SK-N-SH (cell line): Measurements from ENCODE around the gene FYB1. TPM values are rescaled to one million over a fixed set of nuclear protein-coding genes. Genes with fewer than 3 reads are reported as not detected.

ENCODE experiments used
- CTCF ChIA-PET: fragments of 300-600, 350-600 bp; formaldehyde crosslinking; extraction: SDS; loops from one replicate; lab custom pipeline; 2021; lab: Yijun Ruan, JAX
- POLR2A ChIA-PET: fragments of 350-600 bp; sonication (Branson Sonifier 250); formaldehyde crosslinking; extraction: SDS; loops from one replicate; lab custom pipeline; 2020; ENCODE audit warnings: antibody characterized with exemption, inconsistent platforms; lab: Yijun Ruan, JAX
- DNase-seq: peaks from one replicate; pipeline ENCODE4 v3.0.0; 2012
- H2AFZ ChIP-seq: fragments of 200-600 bp; sonication (generic); 2 replicates; pipeline ENCODE4 v1.8.1; 2016; ENCODE audit warnings: antibody characterized with exemption, mild to moderate bottlenecking, low read depth
- H3F3A ChIP-seq: fragments of 200-600 bp; sonication (generic); replicated peaks from 2 replicates; pipeline ENCODE3; 2016; ENCODE audit warnings: antibody characterized with exemption, mild to moderate bottlenecking; ENCODE audit not compliant: insufficient read depth
- H3K27ac ChIP-seq, 2 experiments: fragments of 200-500 bp in 1 of 2; fragments of 200-600 bp in 1 of 2; sonication (Bioruptor generic) in 1 of 2; sonication (generic), shearing (Covaris generic) in 1 of 2; 2 replicates each; pipeline versions ENCODE4 v1.5.1 to v1.6.1; 2014 to 2016; ENCODE audit warnings: low read depth in 2 of 2, inconsistent platforms in 1 of 2, low read length in 1 of 2, mild to moderate bottlenecking in 1 of 2, mixed read lengths in 1 of 2
- H3K27me3 ChIP-seq: fragments of 200-600 bp; sonication (generic), shearing (Covaris generic); 2 replicates; pipeline ENCODE4 v1.6.1; 2016; ENCODE audit warnings: mixed run types; ENCODE audit not compliant: insufficient read depth
- H3K36me3 ChIP-seq, 2 experiments: fragments of 200-500 bp in 1 of 2; fragments of 200-600 bp in 1 of 2; sonication (Bioruptor generic) in 1 of 2; sonication (generic) in 1 of 2; replicated peaks in 1 of 2; 2 replicates each; pipeline versions ENCODE3 to v1.5.1; 2014 to 2016; ENCODE audit warnings: low read length in 1 of 2, mild to moderate bottlenecking in 1 of 2; ENCODE audit not compliant: insufficient read depth in 2 of 2, control insufficient read depth in 1 of 2
- H3K4me1 ChIP-seq, 2 experiments: fragments of 200-500 bp in 1 of 2; fragments of 200-600 bp in 1 of 2; sonication (Bioruptor generic) in 1 of 2; sonication (generic), shearing (Covaris generic) in 1 of 2; 2 replicates each; pipeline versions ENCODE4 v1.5.1 to v1.6.1; 2014 to 2016; ENCODE audit warnings: low read depth in 1 of 2, low read length in 1 of 2, mixed run types in 1 of 2; ENCODE audit not compliant: insufficient read depth in 2 of 2, control insufficient read depth in 1 of 2
- H3K4me2 ChIP-seq: fragments of 200-600 bp; sonication (generic), shearing (Covaris generic); 2 replicates; pipeline ENCODE4 v1.6.1; 2017; ENCODE audit warnings: mixed run types
- H3K4me3 ChIP-seq, 2 experiments: fragments of 200-500 bp in 1 of 2; fragments of 200-600 bp in 1 of 2; sonication (Bioruptor generic) in 1 of 2; sonication (generic), shearing (Covaris generic) in 1 of 2; 2 replicates each; pipeline versions ENCODE4 v1.5.1 to v1.8.1; 2014 to 2016; ENCODE audit warnings: low read depth in 2 of 2, inconsistent platforms in 1 of 2, low read length in 1 of 2, mild to moderate bottlenecking in 1 of 2, mixed read lengths in 1 of 2, moderate library complexity in 1 of 2
- H3K79me2 ChIP-seq: fragments of 200-600 bp; sonication (generic); 2 replicates; pipeline ENCODE4 v1.8.1; 2017; ENCODE audit warnings: mild to moderate bottlenecking; ENCODE audit not compliant: insufficient read depth
- H3K9ac ChIP-seq: fragments of 200-600 bp; sonication (generic); 2 replicates; pipeline ENCODE4 v1.6.1; 2017; ENCODE audit warnings: mixed run types
- H3K9me2 ChIP-seq: fragments of 200-600 bp; sonication (generic); 2 replicates; pipeline ENCODE4 v1.6.1; 2017; ENCODE audit warnings: mixed run types
- H3K9me3 ChIP-seq: fragments of 200-600 bp; sonication (generic); 2 replicates; pipeline ENCODE4 v1.6.1; 2017; ENCODE audit warnings: mixed run types, mild to moderate bottlenecking, moderate library complexity
- H4K20me1 ChIP-seq: fragments of 200-600 bp; sonication (generic); 2 replicates; pipeline ENCODE4 v1.6.1; 2017; ENCODE audit warnings: mild to moderate bottlenecking, mixed run types; ENCODE audit not compliant: insufficient read depth
- CHD2 ChIP-seq: fragments of 150-350 bp; IDR thresholded peaks from 2 replicates; pipeline ENCODE4 v1.6.1; 2018; ENCODE audit warnings: low read length; ENCODE audit not compliant: partially characterized antibody
- FOSL2 ChIP-seq: IDR thresholded peaks from 2 replicates; pipeline ENCODE4 v1.4.0; 2012; ENCODE audit warnings: low read depth, mild to moderate bottlenecking, moderate library complexity, borderline replicate concordance
- IRF3 ChIP-seq: fragments of 150-350 bp; IDR thresholded peaks from 2 replicates; pipeline ENCODE4 v1.6.1; 2016; ENCODE audit warnings: mild to moderate bottlenecking, low read depth, low read length
- MEF2A ChIP-seq: IDR thresholded peaks from 2 replicates; pipeline ENCODE4 v1.4.0; 2012; ENCODE audit warnings: low read depth, borderline replicate concordance
- NFIC ChIP-seq: IDR thresholded peaks from 2 replicates; pipeline ENCODE4 v1.4.0; 2012; ENCODE audit warnings: borderline replicate concordance
- PBX3 ChIP-seq: IDR thresholded peaks from 2 replicates; pipeline ENCODE4; 2012
- POLR2AphosphoS5 ChIP-seq: IDR thresholded peaks from 2 replicates; pipeline ENCODE4 v1.6.1; 2012; ENCODE audit warnings: low read depth, low read length
- RAD21 ChIP-seq: IDR thresholded peaks from 2 replicates; pipeline ENCODE4 v1.6.1; 2012; ENCODE audit warnings: mild to moderate bottlenecking, low read length
- RCOR1 ChIP-seq: fragments of 150-350 bp; IDR thresholded peaks from 2 replicates; pipeline ENCODE4 v1.6.1; 2017; ENCODE audit warnings: antibody characterized with exemption, low read length
- RXRA ChIP-seq: IDR thresholded peaks from 2 replicates; pipeline ENCODE4 v1.4.0; 2012; ENCODE audit warnings: low read depth, mild to moderate bottlenecking, borderline replicate concordance
- TEAD4 ChIP-seq: IDR thresholded peaks from 2 replicates; pipeline ENCODE4 v1.4.0; 2012; ENCODE audit warnings: mild to moderate bottlenecking, borderline replicate concordance; ENCODE audit not compliant: insufficient read depth
- WGBS: methylation state at CpG from one replicate; pipeline ENCODE4 v1.1.6; 2017; ENCODE audit warnings: low lambda C conversion rate; 5-methylcytosine and 5-hydroxymethylcytosine counted together
- polyA plus RNA-seq, 3 experiments: library from polyadenylated mRNA; depleted of rRNA; stranded (reverse); fragments of >200 nt; gene quantifications; 2 replicates each; pipeline ENCODE4 v1.2.3, GENCODE V29; 2012
- TF ChIP-seq, protein P1 (sequence below): IDR thresholded peaks from 2 replicates; pipeline ENCODE4 v1.6.1; 2012; ENCODE audit warnings: mild to moderate bottlenecking, low read depth, low read length, moderate library complexity
- TF ChIP-seq, protein P2 (sequence below): fragments of 150-350 bp; IDR thresholded peaks from 2 replicates; pipeline ENCODE4 v1.6.1; 2017; ENCODE audit warnings: antibody characterized with exemption, low read length, low read depth, borderline replicate concordance

The FYB1 gene
- polyA plus RNA-seq, 1 of the 3 experiments (the other 2 are of a cell fraction): not detected

DNA sequence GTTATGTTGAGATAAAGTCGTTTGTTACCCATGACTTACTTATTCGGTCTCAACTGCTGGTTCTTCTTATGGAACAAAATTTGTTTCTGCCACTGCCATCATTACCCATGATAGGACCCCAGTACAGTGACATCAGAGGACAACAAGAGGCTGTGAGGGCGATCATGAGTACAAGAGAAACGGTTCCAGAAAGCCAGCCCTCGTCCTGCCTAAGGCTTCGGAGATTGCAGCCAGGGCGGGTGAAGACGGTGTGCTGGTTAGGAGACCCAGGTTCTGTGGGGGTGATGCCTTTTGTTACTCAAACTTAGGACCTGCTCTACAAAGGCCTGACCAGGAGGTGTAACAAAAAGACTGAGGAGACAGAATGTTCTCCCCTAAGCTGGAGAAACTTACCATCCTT lies 10.9 kb downstream of the FYB1 start:
- Histone ChIP-seq H3K27ac (no peak overlapping the region), H4K20me1 (no peaks in the 10 kb centered on the region), H2AFZ (no peak overlapping the region), H3K79me2 (no peaks in the 10 kb centered on the region), H3K27me3 (peaks cover 78% of the 10 kb centered on the region), H3K4me1 (no peaks in the 10 kb centered on the region), H3F3A (no peaks in the 10 kb centered on the region), H3K4me2 (no peak overlapping the region), H3K9me2 (no peaks in the 10 kb centered on the region), H3K9ac (no peak overlapping the region), H3K36me3 (no peaks in the 10 kb centered on the region), H3K4me3 (no peak overlapping the region), H3K9me3 (no peaks in the 10 kb centered on the region)
- TF ChIP-seq TEAD4: no peak
- no peak for TF ChIP-seq RAD21
- no peak for TF ChIP-seq PBX3
- TF ChIP-seq, protein P1, sequence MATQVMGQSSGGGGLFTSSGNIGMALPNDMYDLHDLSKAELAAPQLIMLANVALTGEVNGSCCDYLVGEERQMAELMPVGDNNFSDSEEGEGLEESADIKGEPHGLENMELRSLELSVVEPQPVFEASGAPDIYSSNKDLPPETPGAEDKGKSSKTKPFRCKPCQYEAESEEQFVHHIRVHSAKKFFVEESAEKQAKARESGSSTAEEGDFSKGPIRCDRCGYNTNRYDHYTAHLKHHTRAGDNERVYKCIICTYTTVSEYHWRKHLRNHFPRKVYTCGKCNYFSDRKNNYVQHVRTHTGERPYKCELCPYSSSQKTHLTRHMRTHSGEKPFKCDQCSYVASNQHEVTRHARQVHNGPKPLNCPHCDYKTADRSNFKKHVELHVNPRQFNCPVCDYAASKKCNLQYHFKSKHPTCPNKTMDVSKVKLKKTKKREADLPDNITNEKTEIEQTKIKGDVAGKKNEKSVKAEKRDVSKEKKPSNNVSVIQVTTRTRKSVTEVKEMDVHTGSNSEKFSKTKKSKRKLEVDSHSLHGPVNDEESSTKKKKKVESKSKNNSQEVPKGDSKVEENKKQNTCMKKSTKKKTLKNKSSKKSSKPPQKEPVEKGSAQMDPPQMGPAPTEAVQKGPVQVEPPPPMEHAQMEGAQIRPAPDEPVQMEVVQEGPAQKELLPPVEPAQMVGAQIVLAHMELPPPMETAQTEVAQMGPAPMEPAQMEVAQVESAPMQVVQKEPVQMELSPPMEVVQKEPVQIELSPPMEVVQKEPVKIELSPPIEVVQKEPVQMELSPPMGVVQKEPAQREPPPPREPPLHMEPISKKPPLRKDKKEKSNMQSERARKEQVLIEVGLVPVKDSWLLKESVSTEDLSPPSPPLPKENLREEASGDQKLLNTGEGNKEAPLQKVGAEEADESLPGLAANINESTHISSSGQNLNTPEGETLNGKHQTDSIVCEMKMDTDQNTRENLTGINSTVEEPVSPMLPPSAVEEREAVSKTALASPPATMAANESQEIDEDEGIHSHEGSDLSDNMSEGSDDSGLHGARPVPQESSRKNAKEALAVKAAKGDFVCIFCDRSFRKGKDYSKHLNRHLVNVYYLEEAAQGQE: no peak
- no peak for TF ChIP-seq IRF3
- no peak for TF ChIP-seq CHD2
- TF ChIP-seq MEF2A: no peak
- no peak for TF ChIP-seq RCOR1
- TF ChIP-seq FOSL2: no peak
- TF ChIP-seq, protein P2, sequence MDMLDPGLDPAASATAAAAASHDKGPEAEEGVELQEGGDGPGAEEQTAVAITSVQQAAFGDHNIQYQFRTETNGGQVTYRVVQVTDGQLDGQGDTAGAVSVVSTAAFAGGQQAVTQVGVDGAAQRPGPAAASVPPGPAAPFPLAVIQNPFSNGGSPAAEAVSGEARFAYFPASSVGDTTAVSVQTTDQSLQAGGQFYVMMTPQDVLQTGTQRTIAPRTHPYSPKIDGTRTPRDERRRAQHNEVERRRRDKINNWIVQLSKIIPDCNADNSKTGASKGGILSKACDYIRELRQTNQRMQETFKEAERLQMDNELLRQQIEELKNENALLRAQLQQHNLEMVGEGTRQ: no peak
- no peak for TF ChIP-seq RXRA
- TF ChIP-seq NFIC: no peak
- TF ChIP-seq POLR2AphosphoS5: no peak
- ChIA-PET POLR2A (no interaction called here), CTCF (interaction anchor here (2.1 kb wide), 1 partner anchor 9 kb away, joined by 15 read pairs; no protein-coding TSS in a partner anchor)
- 10% methylated on average over 7 of the region's 8 CpGs for WGBS
- DNase-seq: no peak
